Middle frontal gyrus (tissue), 1 donor: ENCODE results near the gene FBXO44.

ENCODE experiments used
- DNase-seq: peaks from one replicate; pipeline ENCODE4 v3.0.0-alpha.2; 2015; ENCODE audit warnings: low spot score; ENCODE audit errors: extremely low spot score

Gene FBXO44

GRCh38 chr1:11639372-11639771 lies 15.3 kb upstream of the FBXO44 start:
- DNase-seq: no peak

GRCh38 chr1:11640101-11640500 lies 14.6 kb upstream of the FBXO44 start:
- no peak for DNase-seq

GRCh38 chr1:11640944-11641343 lies 13.7 kb upstream of the FBXO44 start:
- DNase-seq: no peak

GRCh38 chr1:11641776-11642305 lies 12.8 kb upstream of the FBXO44 start:
- DNase-seq: no peak

- DNase-seq: peak; percentile 59
Observed at GRCh38 chr1:11642418-11643017, 12.2 kb upstream of the FBXO44 start.

- no peak for DNase-seq
Observed at GRCh38 chr1:11643782-11644181, 10.9 kb upstream of the FBXO44 start.

- DNase-seq: no peak
Observed at GRCh38 chr1:11645270-11645669, 9.4 kb upstream of the FBXO44 start.

GRCh38 chr1:11645670-11646265 lies 8.9 kb upstream of the FBXO44 start:
- peak; percentile 66 for DNase-seq

GRCh38 chr1:11646317-11646716 lies 8.4 kb upstream of the FBXO44 start:
- DNase-seq: no peak

- DNase-seq: no peak
Observed at GRCh38 chr1:11647333-11647732, 7.3 kb upstream of the FBXO44 start.

GRCh38 chr1:11648039-11648438 lies 6.6 kb upstream of the FBXO44 start:
- DNase-seq: peak; percentile 87

- no peak for DNase-seq
Observed at GRCh38 chr1:11648732-11649158, 5.9 kb upstream of the FBXO44 start.

GRCh38 chr1:11649237-11649623 lies 5.4 kb upstream of the FBXO44 start:
- DNase-seq: no peak

- DNase-seq: no peak
Observed at GRCh38 chr1:11649624-11650330, 4.9 kb upstream of the FBXO44 start.

GRCh38 chr1:11650331-11650991 lies 4.2 kb upstream of the FBXO44 start:
- DNase-seq: peak; percentile 61

GRCh38 chr1:11651017-11651416 lies 3.7 kb upstream of the FBXO44 start:
- no peak for DNase-seq

GRCh38 chr1:11652203-11652780 lies 2.4 kb upstream of the FBXO44 start:
- no peak for DNase-seq

GRCh38 chr1:11653101-11653860 lies 1.4 kb upstream of the FBXO44 start:
- no peak for DNase-seq

- no peak for DNase-seq
Observed at GRCh38 chr1:11653861-11654136, 878 bp upstream of the FBXO44 start.

- DNase-seq: no peak
Observed at GRCh38 chr1:11654939-11655808, 497 bp downstream of the FBXO44 start.
